IMR-90 (cell line): ENCODE data around the gene CCDC120. TPM values are rescaled to one million over a fixed set of nuclear protein-coding genes. Genes with fewer than 3 reads are reported as not detected.

Experiments used
- ATAC-seq: fragments of 200-7000 bp; cut with Tn5 transposase; 2 replicates; pipeline ENCODE4 v1.9.1; 2020; ENCODE audit warnings: low read depth, mild to moderate bottlenecking, moderate library complexity
- Bru-seq: library from RNA; stranded (reverse); fragments of 400-500 nt; gene quantifications from one replicate; lab custom pipeline; 2021; lab: Mats Ljungman, UMichigan
- BruChase-seq, 2 experiments: library from RNA; stranded (reverse); fragments of 400-500 nt; gene quantifications; one replicate each; lab custom pipeline; 2021; lab: Mats Ljungman, UMichigan
- BruUV-seq: library from RNA; stranded (reverse); fragments of 400-500 nt; replicated peaks from 2 replicates; lab custom pipeline; 2021; lab: Mats Ljungman, UMichigan
- CTCF ChIA-PET: fragments of 300-600 bp; formaldehyde crosslinking; extraction: SDS; loops from one replicate; lab custom pipeline; 2021; ENCODE audit warnings: antibody characterized with exemption; lab: Yijun Ruan, JAX
- POLR2A ChIA-PET: fragments of 300-600 bp; sonication (Branson Sonifier 250); formaldehyde crosslinking; loops from one replicate; lab custom pipeline; 2022; ENCODE audit warnings: antibody characterized with exemption; ENCODE audit not compliant: unreplicated experiment; lab: Charles Lee
- DNase-seq: peaks from one replicate; pipeline ENCODE4 v3.0.0; 2013
- H2AFZ ChIP-seq: replicated peaks from 2 replicates; pipeline ENCODE3; 2013; ENCODE audit warnings: low read length, mild to moderate bottlenecking; ENCODE audit not compliant: poor library complexity
- H2AK5ac ChIP-seq: 2 replicates; pipeline ENCODE4 v1.6.1; 2013; ENCODE audit warnings: low read depth, low read length, inconsistent platforms
- H2AK9ac ChIP-seq: replicated peaks from 2 replicates; pipeline ENCODE3; 2013; ENCODE audit warnings: mild to moderate bottlenecking, low read depth, low read length, moderate library complexity; ENCODE audit not compliant: poor library complexity
- H2BK120ac ChIP-seq: 2 replicates; pipeline ENCODE4 v1.6.1; 2013; ENCODE audit warnings: low read depth, low read length, inconsistent platforms
- H2BK15ac ChIP-seq: 3 replicates; pipeline ENCODE4 v1.6.1; 2013; ENCODE audit warnings: low read depth, low read length, inconsistent platforms
- H2BK20ac ChIP-seq: 2 replicates; pipeline ENCODE4 v1.6.1; 2013; ENCODE audit warnings: low read depth, mild to moderate bottlenecking, inconsistent platforms, low read length, moderate library complexity
- H2BK5ac ChIP-seq: 2 replicates; pipeline ENCODE4 v1.6.1; 2013; ENCODE audit warnings: mild to moderate bottlenecking, low read depth, low read length, inconsistent platforms; ENCODE audit not compliant: poor library complexity, severe bottlenecking
- H3K14ac ChIP-seq: replicated peaks from 2 replicates; pipeline ENCODE4 v1.6.1; 2013; ENCODE audit warnings: low read depth, low read length, inconsistent platforms
- H3K18ac ChIP-seq: 2 replicates; pipeline ENCODE4 v1.6.1; 2013; ENCODE audit warnings: low read depth, low read length, control low read depth
- H3K23ac ChIP-seq: 2 replicates; pipeline ENCODE4 v1.6.1; 2013; ENCODE audit warnings: low read depth, low read length, inconsistent platforms
- H3K27ac ChIP-seq: 2 replicates; pipeline ENCODE4 v1.5.1; 2013; ENCODE audit warnings: mild to moderate bottlenecking, control low read depth, low read length; ENCODE audit not compliant: insufficient read depth
- H3K27me3 ChIP-seq: 2 replicates; pipeline ENCODE4 v1.6.1; 2013; ENCODE audit warnings: low read length; ENCODE audit not compliant: control insufficient read depth, insufficient read depth
- H3K36me3 ChIP-seq: 2 replicates; pipeline ENCODE4 v1.6.1; 2013; ENCODE audit warnings: low read length, mixed read lengths; ENCODE audit not compliant: control insufficient read depth, insufficient read depth
- H3K4ac ChIP-seq: 2 replicates; pipeline ENCODE4 v1.6.1; 2013; ENCODE audit warnings: low read depth, low read length, inconsistent platforms
- H3K4me1 ChIP-seq: 2 replicates; pipeline ENCODE4 v1.6.1; 2013; ENCODE audit warnings: low read length, mixed read lengths; ENCODE audit not compliant: control insufficient read depth, insufficient read depth
- H3K4me2 ChIP-seq: 2 replicates; pipeline ENCODE4 v1.6.1; 2013; ENCODE audit warnings: low read depth, mild to moderate bottlenecking, control low read depth, low read length, moderate library complexity
- H3K4me3 ChIP-seq: 2 replicates; pipeline ENCODE4 v1.5.1; 2013; ENCODE audit warnings: low read depth, mild to moderate bottlenecking, control low read depth, low read length, moderate library complexity; ENCODE audit not compliant: insufficient read depth
- H3K56ac ChIP-seq: 2 replicates; pipeline ENCODE4 v1.6.1; 2013; ENCODE audit warnings: low read length, inconsistent platforms; ENCODE audit not compliant: insufficient read depth; ENCODE audit errors: extremely low read depth
- H3K79me1 ChIP-seq, 2 experiments: 2 replicates each; pipeline ENCODE4 v1.6.1; 2013; ENCODE audit warnings: low read length in 2 of 2, inconsistent platforms in 1 of 2, low read depth in 1 of 2
- H3K9ac ChIP-seq: 2 replicates; pipeline ENCODE4 v1.6.1; 2013; ENCODE audit warnings: low read depth, low read length, control low read depth
- H3K9me1 ChIP-seq: 2 replicates; pipeline ENCODE4 v1.6.1; 2013; ENCODE audit warnings: low read length, inconsistent platforms; ENCODE audit not compliant: insufficient read depth
- H3K9me3 ChIP-seq: 2 replicates; pipeline ENCODE4 v1.6.1; 2013; ENCODE audit warnings: low read length; ENCODE audit not compliant: control insufficient read depth, insufficient read depth
- H4K20me1 ChIP-seq: 2 replicates; pipeline ENCODE4 v1.6.1; 2013; ENCODE audit warnings: low read length, inconsistent platforms; ENCODE audit not compliant: insufficient read depth
- H4K5ac ChIP-seq: 2 replicates; pipeline ENCODE4 v1.6.1; 2013; ENCODE audit warnings: mild to moderate bottlenecking, low read depth, low read length, control low read depth
- H4K8ac ChIP-seq, 2 experiments: 2 replicates each; pipeline ENCODE4 v1.6.1; 2013; ENCODE audit warnings: low read depth in 2 of 2, low read length in 2 of 2, control low read depth in 1 of 2, inconsistent platforms in 1 of 2
- H4K91ac ChIP-seq: 2 replicates; pipeline ENCODE4 v1.6.1; 2013; ENCODE audit warnings: low read depth, low read length, inconsistent platforms; ENCODE audit not compliant: insufficient read depth
- BHLHE40 ChIP-seq: fragments of 150-350 bp; IDR thresholded peaks from 2 replicates; pipeline ENCODE4 v1.6.1; 2016; ENCODE audit warnings: mild to moderate bottlenecking, low read depth, low read length
- CHD1 ChIP-seq: IDR thresholded peaks from 2 replicates; pipeline ENCODE4 v1.6.1; 2012; ENCODE audit warnings: low read depth, low read length, improper control_type of control experiment
- FOS ChIP-seq: fragments of 150-350 bp; IDR thresholded peaks from 2 replicates; pipeline ENCODE4 v1.6.1; 2016; ENCODE audit warnings: low read depth, low read length
- MXI1 ChIP-seq: IDR thresholded peaks from 2 replicates; pipeline ENCODE4 v1.6.1; 2012; ENCODE audit warnings: low read depth, mild to moderate bottlenecking, low read length, moderate library complexity, borderline replicate concordance
- NFE2L2 ChIP-seq: fragments of 150-350 bp; IDR thresholded peaks from 2 replicates; pipeline ENCODE4 v1.6.1; 2016; ENCODE audit warnings: low read depth, mild to moderate bottlenecking, low read length
- POLR2A ChIP-seq: IDR thresholded peaks from 2 replicates; pipeline ENCODE4 v1.6.1; 2012; ENCODE audit warnings: mild to moderate bottlenecking, low read depth, low read length
- RCOR1 ChIP-seq: IDR thresholded peaks from 2 replicates; pipeline ENCODE4 v1.6.1; 2012; ENCODE audit warnings: mild to moderate bottlenecking, low read length, improper control_type of control experiment; ENCODE audit not compliant: insufficient replicate concordance
- RFX5 ChIP-seq: IDR thresholded peaks from 2 replicates; pipeline ENCODE4 v1.8.0; 2012; ENCODE audit warnings: low read depth, mild to moderate bottlenecking, low read length, moderate library complexity
- SMC3 ChIP-seq: fragments of 150-350 bp; IDR thresholded peaks from 2 replicates; pipeline ENCODE4 v1.6.1; 2016; ENCODE audit warnings: low read depth, mild to moderate bottlenecking, antibody characterized with exemption, low read length, moderate library complexity
- USF2 ChIP-seq: fragments of 150-350 bp; IDR thresholded peaks from 2 replicates; pipeline ENCODE4 v1.6.1; 2017; ENCODE audit warnings: mild to moderate bottlenecking, antibody characterized with exemption, low read length, low read depth
- WGBS, 2 experiments: methylation state at CpG; one replicate each; pipeline versions ENCODE4 v1.1.5 to v1.1.7; 2013; ENCODE audit warnings: missing lambda C conversion rate in 2 of 2; ENCODE audit not compliant: insufficient read length in 1 of 2; ENCODE audit errors: extremely low coverage in 2 of 2; 5-methylcytosine and 5-hydroxymethylcytosine counted together
- dilution Hi-C: fragments of 300-500 bp; cut with HindIII; formaldehyde crosslinking; loops from one replicate; pipeline ENCODE4 v1.14.3; 2018; ENCODE audit warnings: low sequenced_read_pairs; ENCODE audit not compliant: unreplicated experiment
- in situ Hi-C: fragments of 300-500 bp; cut with MboI; formaldehyde crosslinking; loops from 3 replicates; pipeline ENCODE4 v1.14.3; 2019; ENCODE audit warnings: low sequenced_read_pairs, inconsistent platforms, mixed read lengths
- intact Hi-C: fragments of 100-400 bp; cut with micrococcal nuclease; formaldehyde crosslinking; loops from 2 replicates; pipeline ENCODE4 v1.10.0; 2022
- long read RNA-seq: library from polyadenylated mRNA; unstranded; transcript quantifications from one replicate; pipeline ENCODE4 v2.0.0, GENCODE V29; 2021; ENCODE audit not compliant: unreplicated experiment
- polyA plus RNA-seq, 3 experiments: library from polyadenylated mRNA; depleted of rRNA; stranded (reverse); fragments of >200 nt; gene quantifications; 2 replicates each; pipeline ENCODE4 v1.2.3, GENCODE V29; 2012; ENCODE audit warnings: low replicate concordance in 1 of 3
- total RNA-seq: library from RNA; depleted of rRNA; stranded (reverse); fragments of >200 nt; gene quantifications from 2 replicates; pipeline ENCODE4 v1.2.3, GENCODE V29; 2012; rRNA removed

Gene CCDC120
- under 0.01 and 0.18 TPM in 2 replicates for total RNA-seq
- polyA plus RNA-seq (2012; rRNA removed): 2.0 and 2.2 TPM in 2 replicates
- 1.4 and 1.8 TPM in 2 replicates for polyA plus RNA-seq (2012; cell fraction: cytosol; rRNA removed)
- polyA plus RNA-seq (2012; cell fraction: nucleus; rRNA removed; ENCODE audit: low replicate concordance): 8.4 and 10.5 TPM in 2 replicates
- Bru-seq, nascent RNA: percentile 54 among the genes with signal in this experiment
- BruChase-seq, experiment 1, labeled RNA remaining after a 6-hour chase: percentile 59 among the genes with signal in this experiment
- percentile 59 among the genes with signal in this experiment for BruChase-seq, experiment 2, labeled RNA remaining after a 2-hour chase
- long read RNA-seq, partial matches to known transcripts: 0 of 4 reads
- long read RNA-seq, other reads (novel, unspliced or antisense): 2 of 4 reads

GRCh38 chrX:49058794-49059193 lies at the start of gene CCDC120:
TSS of gene CCDC120 (plus strand) at chrX:49058999. CDS start at chrX:49062042, 3,043 bp downstream.
- H2AK9ac ChIP-seq: no peak within 1 kb of the TSS
- H2BK5ac ChIP-seq: no peak within 1 kb of the TSS
- no peak within 1 kb of the TSS for H3K18ac ChIP-seq
- no peak within 1 kb of the TSS for H3K4me3 ChIP-seq
- H3K4me2 ChIP-seq: no peak within 1 kb of the TSS
- H2BK20ac ChIP-seq: no peak within 1 kb of the TSS
- no peak within 1 kb of the TSS for H2AK5ac ChIP-seq
- DNase-seq (no peak), ATAC-seq (no peak)
- H3K79me1 ChIP-seq: peaks cover 4 to 6% of the 10 kb centered on the region in 2 experiments; a peak in 2 of 4 replicates
- dilution Hi-C loops (no loop called here), intact Hi-C loops (no loop called here), in situ Hi-C loops (loop anchor here (25.0 kb wide), 1 partner anchor 96 kb away; the partner anchor contains the start of genes KCND1 and OTUD5)
- no peak within 1 kb of the TSS for H3K9ac ChIP-seq
- H4K8ac ChIP-seq: no peak within 1 kb of the TSS
- no peaks in the 10 kb centered on the region for H3K4me1 ChIP-seq
- H3K14ac ChIP-seq: no peak within 1 kb of the TSS
- H3K9me3 ChIP-seq: no peaks in the 10 kb centered on the region; the same call in 1 of the 2 replicates
- no peak within 1 kb of the TSS for H4K5ac ChIP-seq
- H3K23ac ChIP-seq: no peak within 1 kb of the TSS
- no peak within 1 kb of the TSS for H3K56ac ChIP-seq
- H2BK15ac ChIP-seq: no peak within 1 kb of the TSS
- H2BK120ac ChIP-seq: no peak within 1 kb of the TSS
- no peaks in the 10 kb centered on the region; the same call in 1 of the 2 replicates for H3K9me1 ChIP-seq
- H3K27me3 ChIP-seq: no peaks in the 10 kb centered on the region
- no peak within 1 kb of the TSS for H3K4ac ChIP-seq
- ChIA-PET POLR2A (no interaction called here), CTCF (no interaction called here)
- H2AFZ ChIP-seq: no peak within 1 kb of the TSS
- WGBS, 2 experiments: 36% methylated on average over 2 of the region's 5 CpGs; no CpG with 5 or more reads in 1 of the 2 experiments
- H4K91ac ChIP-seq: no peak within 1 kb of the TSS
- TF ChIP-seq NFE2L2 (no peak), RCOR1 (no peak), FOS (no peak), RFX5 (no peak), SMC3 (no peak), CHD1 (no peak), BHLHE40 (no peak), POLR2A (no peak), USF2 (no peak), MXI1 (no peak)
- no peak within 1 kb of the TSS for H3K27ac ChIP-seq
- no peaks in the 10 kb centered on the region; the same call in 1 of the 2 replicates for H4K20me1 ChIP-seq
- no peaks in the 10 kb centered on the region; the same call in 1 of the 2 replicates for H3K36me3 ChIP-seq
- BruUV-seq: no TSS peak
